T-helper 17 cell (primary cell): ENCODE measurements around the gene EDDM13. TPM values are rescaled to one million over a fixed set of nuclear protein-coding genes. Genes with fewer than 3 reads are reported as not detected.
"Not testable (repeated sequence)": the region's sequence is repeated elsewhere in the genome, so short reads cannot be mapped to it uniquely, and the experiment has no call there.

Experiments used
- ATAC-seq: fragments of 150-1000 bp; cut with Tn5 transposase; 2 replicates; pipeline ENCODE4 v1.10.0; 2021; ENCODE audit warnings: mild to moderate bottlenecking, moderate library complexity
- DNase-seq, 3 donors: peaks; one replicate each; pipeline versions ENCODE4 v3.0.0 to v3.0.0-alpha.2; 2020 to 2021
- H3K9me3 ChIP-seq: one replicate; pipeline ENCODE4 v1.7.0; 2013; ENCODE audit warnings: low read length, mild to moderate bottlenecking; ENCODE audit not compliant: control insufficient read depth, poor library complexity, severe bottlenecking
- H3K27ac Mint-ChIP-seq: one replicate; pipeline ENCODE4 v1.8.0; 2022; ENCODE audit warnings: mild to moderate bottlenecking, moderate library complexity, mixed read lengths
- H3K27me3 Mint-ChIP-seq: one replicate; pipeline ENCODE4 v1.8.0; 2022; ENCODE audit warnings: mixed read lengths
- H3K36me3 Mint-ChIP-seq: one replicate; pipeline ENCODE4 v1.8.0; 2022; ENCODE audit warnings: low read depth, mixed read lengths
- H3K4me1 Mint-ChIP-seq: one replicate; pipeline ENCODE4 v1.8.0; 2022; ENCODE audit warnings: mild to moderate bottlenecking, mixed read lengths
- H3K4me3 Mint-ChIP-seq: one replicate; pipeline ENCODE4 v1.8.0; 2022; ENCODE audit warnings: mild to moderate bottlenecking, moderate library complexity, mixed read lengths
- total RNA-seq, 4 donors: library from RNA in 2 of 4; stranded (reverse) in 2 of 4; gene quantifications; one replicate each; pipeline ENCODE4 v1.2.3 and lab custom pipeline; 2022 to 2026

EDDM13 gene
- total RNA-seq, 2 donors from 2014 or later = not detected

DNA sequence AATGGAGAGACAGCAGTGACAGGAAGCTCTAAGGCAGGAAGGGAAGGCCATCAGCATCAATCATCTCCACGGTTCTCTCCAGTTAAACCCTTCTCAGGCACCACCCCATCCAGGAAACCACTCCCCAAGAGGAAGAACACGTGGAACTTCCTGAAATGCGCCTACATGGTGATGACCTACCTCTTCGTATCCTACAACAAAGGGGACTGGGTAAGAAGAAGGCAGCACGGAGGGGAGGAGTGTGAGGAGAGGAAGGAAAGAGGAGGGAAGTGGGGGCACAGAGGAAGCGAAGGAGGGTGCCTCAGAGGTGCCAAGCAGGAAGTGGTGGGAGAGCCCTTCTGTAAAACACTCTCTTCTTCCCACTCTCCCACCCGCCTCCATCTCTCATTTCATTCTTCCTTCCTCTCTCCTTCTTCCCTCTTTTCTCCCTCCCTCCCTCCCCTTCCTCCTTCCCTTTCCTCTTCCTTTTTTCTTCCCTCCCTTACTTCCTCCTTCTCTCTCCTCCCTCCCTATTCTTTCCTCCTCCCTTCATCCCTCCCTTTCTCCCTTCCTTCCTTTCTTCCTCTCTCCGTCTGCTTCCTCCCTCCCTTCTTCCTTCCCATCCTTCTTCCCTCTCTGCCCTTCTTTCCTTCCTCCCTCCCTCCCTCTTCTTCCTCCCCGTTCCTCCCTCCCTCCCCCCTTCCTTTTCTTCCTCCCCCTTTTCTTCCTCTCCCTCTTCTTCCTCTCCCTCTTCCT, 29.5 kb downstream of the EDDM13 start:
- Mint-ChIP-seq H3K4me3 (peak overlapping the region; percentile 28), H3K36me3 (peaks cover 17% of the 10 kb centered on the region), H3K4me1 (peaks cover 24% of the 10 kb centered on the region), H3K27ac (peak overlapping the region; percentile 0), H3K27me3 (no peaks in the 10 kb centered on the region)
- ATAC-seq (no peak), DNase-seq (no peak)
- H3K9me3 ChIP-seq = no peaks in the 10 kb centered on the region

DNA sequence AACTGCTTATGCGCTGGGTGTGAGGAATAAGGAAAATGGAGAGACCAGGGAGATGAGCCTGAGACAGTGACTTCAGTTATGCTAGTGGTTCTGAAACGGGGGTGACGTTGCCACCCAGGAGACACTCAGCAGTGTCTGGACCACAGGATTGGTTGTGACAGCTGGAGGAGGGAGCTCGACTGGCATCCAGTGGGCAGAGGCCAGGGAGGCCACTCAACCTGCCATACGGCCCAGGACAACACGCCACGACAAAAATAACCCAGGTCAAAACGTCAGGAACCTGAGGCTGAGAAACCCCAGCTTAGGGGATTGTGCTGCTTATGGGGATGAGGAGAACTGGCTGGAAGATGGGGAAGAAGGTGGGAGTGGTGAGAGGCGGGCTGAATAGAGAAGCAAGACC, 31.7 kb downstream of the EDDM13 start:
- no peak overlapping the region for H3K4me3 Mint-ChIP-seq
- peak overlapping the region; percentile 17 for H3K27ac Mint-ChIP-seq
- H3K27me3 Mint-ChIP-seq = no peaks in the 10 kb centered on the region
- H3K36me3 Mint-ChIP-seq = peaks cover 17% of the 10 kb centered on the region
- peaks cover 27% of the 10 kb centered on the region for H3K4me1 Mint-ChIP-seq
- DNase-seq (no peak), ATAC-seq (no peak)
- no peaks in the 10 kb centered on the region for H3K9me3 ChIP-seq

DNA sequence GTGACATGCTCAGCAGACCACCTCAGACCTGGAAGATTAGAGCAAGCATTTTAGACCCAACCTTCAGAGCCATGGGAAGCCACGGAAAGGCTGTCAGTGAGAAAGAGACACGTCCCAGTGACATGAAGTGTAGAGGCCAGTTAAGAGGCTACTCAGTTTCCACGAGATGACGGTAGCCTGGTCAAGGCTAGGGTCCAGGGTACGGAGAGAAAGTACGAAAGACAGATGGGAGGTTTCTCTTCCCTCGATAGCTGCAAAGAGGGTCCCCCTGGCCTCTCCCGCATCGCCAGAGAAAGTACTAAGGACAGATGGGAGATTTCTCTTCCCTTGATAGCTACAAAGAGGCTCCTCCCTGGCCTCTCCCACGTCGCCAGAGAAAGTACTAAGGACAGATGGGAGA, 33.5 kb downstream of the EDDM13 start:
- no peak for DNase-seq
- Mint-ChIP-seq H3K27ac (no peak overlapping the region), H3K4me3 (no peak overlapping the region)

DNA sequence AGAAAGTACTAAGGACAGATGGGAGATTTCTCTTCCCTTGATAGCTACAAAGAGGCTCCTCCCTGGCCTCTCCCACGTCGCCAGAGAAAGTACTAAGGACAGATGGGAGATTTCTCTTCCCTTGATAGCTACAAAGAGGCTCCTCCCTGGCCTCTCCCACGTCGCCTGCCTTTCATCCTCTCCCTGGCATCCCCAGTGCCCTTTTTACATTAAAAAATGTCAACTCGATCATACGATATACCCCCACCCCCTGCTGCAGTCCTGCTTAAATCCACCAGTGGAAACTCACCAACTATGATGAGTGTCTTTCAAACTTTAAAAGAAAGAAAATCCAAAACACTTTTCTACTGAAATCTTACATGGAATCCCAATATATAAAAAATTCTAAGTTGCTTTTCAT, 34.5 kb downstream of the EDDM13 start:
- not testable (repeated sequence) for H3K27ac Mint-ChIP-seq, H3K27me3 Mint-ChIP-seq
- H3K36me3 Mint-ChIP-seq = peaks cover 17% of the 10 kb centered on the region

More for the DNA sequence above, 33.5 kb downstream of the EDDM13 start:
- ATAC-seq = no peak
- Mint-ChIP-seq H3K4me1 (peaks cover 28% of the 10 kb centered on the region), H3K27me3 (no peaks in the 10 kb centered on the region), H3K36me3 (peaks cover 17% of the 10 kb centered on the region)
- no peaks in the 10 kb centered on the region for H3K9me3 ChIP-seq

DNA sequence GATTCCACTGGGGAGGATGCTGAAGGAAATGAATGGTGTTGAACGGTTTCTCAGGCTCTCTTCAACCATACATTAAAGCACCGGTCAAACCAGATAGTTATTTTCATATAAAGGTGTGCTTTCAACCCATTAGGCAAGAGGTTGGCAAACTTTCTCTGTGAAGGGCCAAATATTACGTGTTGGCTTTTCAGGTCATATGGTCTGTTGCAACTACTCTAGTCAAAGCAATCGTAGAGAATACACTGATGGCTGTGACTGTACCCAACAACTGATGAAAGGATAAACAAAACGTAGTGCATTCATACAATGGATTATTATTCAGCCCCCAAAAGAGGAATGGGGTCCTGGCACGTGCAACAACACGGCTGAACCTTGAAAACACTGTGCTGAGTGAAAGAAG, 36.2 kb downstream of the EDDM13 start:
- H3K27ac Mint-ChIP-seq = no peak overlapping the region
- no peak for ATAC-seq
- H3K36me3 Mint-ChIP-seq = peaks cover 12% of the 10 kb centered on the region
- no peaks in the 10 kb centered on the region for H3K9me3 ChIP-seq
- H3K4me3 Mint-ChIP-seq = no peak overlapping the region
- H3K27me3 Mint-ChIP-seq = no peaks in the 10 kb centered on the region
- H3K4me1 Mint-ChIP-seq = peaks cover 21% of the 10 kb centered on the region
- no peak for DNase-seq

More for the DNA sequence above, 34.5 kb downstream of the EDDM13 start:
- DNase-seq, ATAC-seq, H3K9me3 ChIP-seq, H3K4me3 Mint-ChIP-seq: not testable (repeated sequence)
- peaks cover 21% of the 10 kb centered on the region for H3K4me1 Mint-ChIP-seq

DNA sequence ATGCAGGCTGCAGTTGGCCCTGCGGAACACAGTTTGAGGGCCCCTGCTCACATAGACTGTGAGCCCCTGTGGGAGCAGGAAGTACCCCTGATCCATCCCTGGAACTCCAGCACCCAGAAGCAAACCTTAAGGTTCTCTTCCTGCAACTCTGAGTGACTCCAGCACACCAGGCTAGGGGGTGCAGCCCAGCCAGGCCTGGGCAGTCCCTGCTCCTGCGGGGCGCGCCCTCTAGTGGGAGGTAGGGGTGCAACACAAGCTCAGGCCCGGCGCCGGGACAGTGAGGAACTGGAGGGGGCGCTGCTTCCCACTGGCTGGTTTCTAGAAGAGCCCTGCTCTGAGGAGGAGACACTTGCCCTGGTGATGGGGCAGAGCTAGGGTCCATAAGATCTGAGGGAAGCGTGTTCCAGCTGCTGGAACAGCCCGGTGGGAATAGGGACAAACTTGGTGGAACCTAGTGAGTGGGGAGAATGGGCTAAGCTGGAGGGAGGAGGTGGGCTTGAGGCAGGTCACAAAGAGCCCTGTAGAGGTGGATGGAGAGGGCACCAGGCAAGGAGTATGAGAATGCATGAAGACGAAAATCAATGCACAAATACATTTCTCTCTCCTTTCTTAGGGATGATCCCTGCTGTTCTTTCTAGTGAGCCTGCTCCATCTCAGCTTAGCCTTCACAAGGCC, 37.1 kb downstream of the EDDM13 start:
- Mint-ChIP-seq H3K4me1 (peaks cover 21% of the 10 kb centered on the region), H3K27me3 (no peaks in the 10 kb centered on the region), H3K36me3 (peaks cover 5% of the 10 kb centered on the region), H3K27ac (no peak overlapping the region), H3K4me3 (no peak overlapping the region)
- peak; percentile 22 to 52 (median 31) for DNase-seq
- peak; percentile 44 for ATAC-seq
- no peaks in the 10 kb centered on the region for H3K9me3 ChIP-seq

DNA sequence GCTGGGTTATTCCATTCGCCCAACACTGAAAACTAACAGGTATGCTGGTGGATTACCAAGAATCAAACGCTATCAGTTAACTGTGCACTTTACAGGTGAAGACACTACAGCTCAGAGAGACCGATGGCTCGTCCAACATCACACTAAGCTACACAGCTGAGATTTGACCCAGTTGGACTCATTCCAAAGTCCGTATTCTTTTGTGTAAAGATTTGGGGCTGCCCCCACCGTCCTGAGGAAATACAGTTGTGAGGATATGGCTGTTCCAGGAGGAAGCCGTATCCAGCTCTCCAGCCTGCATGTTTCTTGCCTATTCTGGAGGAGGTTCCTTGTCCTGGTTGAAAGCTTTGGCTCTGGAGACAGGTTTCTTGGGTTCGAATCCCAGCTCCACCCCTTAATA, 37.9 kb downstream of the EDDM13 start:
- no peak overlapping the region for H3K4me3 Mint-ChIP-seq
- no peaks in the 10 kb centered on the region for H3K9me3 ChIP-seq
- ATAC-seq (no peak), DNase-seq (no peak)
- peaks cover under 1% of the 10 kb centered on the region for H3K36me3 Mint-ChIP-seq
- H3K27me3 Mint-ChIP-seq = no peaks in the 10 kb centered on the region
- H3K27ac Mint-ChIP-seq = no peak overlapping the region
- H3K4me1 Mint-ChIP-seq = peaks cover 18% of the 10 kb centered on the region

DNA sequence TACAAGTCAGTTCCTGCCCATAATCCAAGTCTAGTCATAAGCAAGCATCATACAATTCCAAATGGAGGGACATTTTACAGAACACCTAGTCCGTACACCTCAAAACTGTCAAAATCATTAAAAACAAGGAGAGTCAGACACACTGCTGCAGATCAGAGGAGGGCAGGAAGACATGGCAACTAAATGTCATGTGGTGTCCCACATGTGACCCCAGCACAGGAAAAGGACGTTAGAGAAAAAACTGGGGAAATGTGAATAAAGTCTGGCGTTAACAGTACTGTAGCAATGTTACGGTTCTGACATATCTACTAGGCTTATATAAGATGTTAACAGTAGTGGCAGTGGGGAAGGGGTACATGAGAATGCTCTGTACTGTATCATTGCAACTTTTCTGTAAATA, 39.8 kb downstream of the EDDM13 start:
- Mint-ChIP-seq H3K4me3 (peak overlapping the region; percentile 12), H3K36me3 (no peaks in the 10 kb centered on the region), H3K27ac (no peak overlapping the region), H3K4me1 (peaks cover 18% of the 10 kb centered on the region), H3K27me3 (no peaks in the 10 kb centered on the region)
- no peaks in the 10 kb centered on the region for H3K9me3 ChIP-seq
- DNase-seq = no peak
- no peak for ATAC-seq

DNA sequence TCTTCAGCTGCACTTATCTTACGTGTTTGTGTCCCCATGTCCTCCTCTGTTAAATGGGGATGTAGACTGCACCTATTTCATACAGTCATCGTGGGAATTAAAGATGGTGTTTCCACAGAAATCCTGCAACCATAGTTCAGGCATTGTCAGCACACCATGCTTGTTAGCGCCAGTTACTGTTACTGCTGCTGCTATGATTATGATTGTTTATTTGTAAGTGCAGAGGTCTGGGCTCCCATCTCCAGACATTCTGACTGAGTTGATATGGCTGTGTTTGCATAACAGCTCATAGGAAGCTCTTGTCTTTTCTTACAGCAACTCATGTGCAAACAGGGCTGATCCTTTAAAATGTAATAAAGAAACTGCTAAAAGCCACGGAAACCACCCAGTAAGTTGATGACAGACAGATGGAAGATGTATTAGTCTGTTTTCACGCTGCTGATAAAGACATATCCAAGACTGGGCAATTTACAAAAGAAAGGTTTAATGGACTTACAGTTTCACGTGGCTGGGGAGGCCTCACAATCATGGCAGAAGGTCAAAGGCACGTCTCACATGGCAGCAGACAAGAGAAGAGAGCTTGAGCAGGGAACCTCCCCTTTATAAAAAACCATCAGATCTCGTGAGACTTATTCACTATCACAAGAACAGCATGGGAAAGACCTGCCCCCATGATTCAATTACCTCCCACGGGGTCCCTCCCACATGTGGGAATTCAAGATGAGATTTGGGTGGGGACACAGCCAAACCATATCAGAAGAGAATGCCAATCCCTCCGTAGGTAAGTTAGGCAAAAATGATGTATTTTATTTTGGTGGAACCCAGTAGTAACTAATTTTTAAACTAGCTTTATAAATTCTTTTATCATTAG, 40.5 kb downstream of the EDDM13 start:
- H3K9me3 ChIP-seq = no peaks in the 10 kb centered on the region
- DNase-seq (no peak), ATAC-seq (no peak)
- H3K36me3 Mint-ChIP-seq = no peaks in the 10 kb centered on the region
- peak overlapping the region; percentile 97 for H3K27ac Mint-ChIP-seq
- H3K4me3 Mint-ChIP-seq = peak overlapping the region; percentile 93
- H3K4me1 Mint-ChIP-seq = peaks cover 18% of the 10 kb centered on the region
- H3K27me3 Mint-ChIP-seq = no peaks in the 10 kb centered on the region

DNA sequence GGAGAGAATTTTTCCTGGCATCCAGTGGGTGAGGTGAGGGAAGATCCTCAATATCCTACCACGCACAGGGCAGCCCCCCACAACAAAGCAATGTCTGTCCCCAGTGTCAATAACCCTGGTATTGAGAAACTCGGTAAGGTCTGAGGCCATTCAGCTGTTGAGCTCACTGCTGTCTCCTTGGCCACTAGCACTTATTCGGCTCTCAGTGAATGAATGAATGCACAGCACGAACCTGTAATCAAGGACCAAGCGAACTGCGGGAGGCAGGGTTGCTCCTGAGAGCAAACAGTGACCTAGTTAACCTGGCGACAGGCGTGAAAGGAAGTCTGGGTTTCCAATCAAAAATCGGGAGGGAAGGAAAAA, 41.5 kb downstream of the EDDM13 start:
- Mint-ChIP-seq H3K4me1 (peaks cover 17% of the 10 kb centered on the region), H3K36me3 (no peaks in the 10 kb centered on the region), H3K4me3 (peak overlapping the region; percentile 93), H3K27me3 (no peaks in the 10 kb centered on the region), H3K27ac (peak overlapping the region; percentile 97)
- DNase-seq (no peak), ATAC-seq (no peak)
- H3K9me3 ChIP-seq = no peaks in the 10 kb centered on the region

DNA sequence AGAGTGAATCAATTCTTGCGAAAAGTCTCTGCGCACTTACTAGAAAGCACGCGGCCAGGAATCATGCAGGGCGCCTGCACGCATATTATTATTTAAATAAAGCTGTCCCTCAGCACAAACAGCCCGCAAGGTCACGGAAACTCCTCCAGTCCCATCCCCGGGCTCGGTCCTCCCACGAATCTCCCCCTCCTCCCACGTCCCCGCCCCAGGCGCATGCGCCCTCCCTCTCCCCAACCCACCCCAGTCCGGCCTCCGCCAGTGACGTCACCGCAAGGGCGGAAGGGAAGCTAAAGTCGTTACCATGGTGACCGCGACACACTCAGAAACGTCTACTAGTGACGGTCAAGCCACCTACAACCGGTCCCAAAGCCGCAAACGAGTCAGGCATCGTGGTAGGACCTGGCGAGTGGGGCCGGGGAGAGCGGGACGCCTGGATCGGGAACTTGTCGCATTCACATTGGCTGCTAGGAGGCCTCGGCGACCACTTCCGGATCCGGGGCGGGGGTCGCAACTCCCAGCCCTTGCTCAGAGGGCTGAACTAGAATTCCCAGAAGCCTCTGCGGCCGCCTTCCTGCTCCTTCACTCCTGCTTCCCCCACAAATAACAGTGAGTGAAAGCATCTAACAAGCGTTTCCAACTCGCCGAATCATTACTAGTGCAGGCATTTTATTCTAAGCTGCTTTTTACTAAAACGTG, 42.0 kb downstream of the EDDM13 start, which contains the start of gene ZSCAN5A:
Gene ZSCAN5A (minus strand): TSS at position 459 of the 696 bp plus-strand sequence. CDS start 89,793 bp downstream, outside the sequence.
- H3K4me1 Mint-ChIP-seq = peaks cover 15% of the 10 kb centered on the region
- H3K9me3 ChIP-seq = no peaks in the 10 kb centered on the region
- no peaks in the 10 kb centered on the region for H3K36me3 Mint-ChIP-seq
- H3K4me3 Mint-ChIP-seq = peak within 1 kb of the TSS; percentile 93
- H3K27me3 Mint-ChIP-seq = no peaks in the 10 kb centered on the region
- peak; percentile 94 to 96 (median 96) for DNase-seq
- ATAC-seq = peak; percentile 83
- peak within 1 kb of the TSS; percentile 97 for H3K27ac Mint-ChIP-seq

DNA sequence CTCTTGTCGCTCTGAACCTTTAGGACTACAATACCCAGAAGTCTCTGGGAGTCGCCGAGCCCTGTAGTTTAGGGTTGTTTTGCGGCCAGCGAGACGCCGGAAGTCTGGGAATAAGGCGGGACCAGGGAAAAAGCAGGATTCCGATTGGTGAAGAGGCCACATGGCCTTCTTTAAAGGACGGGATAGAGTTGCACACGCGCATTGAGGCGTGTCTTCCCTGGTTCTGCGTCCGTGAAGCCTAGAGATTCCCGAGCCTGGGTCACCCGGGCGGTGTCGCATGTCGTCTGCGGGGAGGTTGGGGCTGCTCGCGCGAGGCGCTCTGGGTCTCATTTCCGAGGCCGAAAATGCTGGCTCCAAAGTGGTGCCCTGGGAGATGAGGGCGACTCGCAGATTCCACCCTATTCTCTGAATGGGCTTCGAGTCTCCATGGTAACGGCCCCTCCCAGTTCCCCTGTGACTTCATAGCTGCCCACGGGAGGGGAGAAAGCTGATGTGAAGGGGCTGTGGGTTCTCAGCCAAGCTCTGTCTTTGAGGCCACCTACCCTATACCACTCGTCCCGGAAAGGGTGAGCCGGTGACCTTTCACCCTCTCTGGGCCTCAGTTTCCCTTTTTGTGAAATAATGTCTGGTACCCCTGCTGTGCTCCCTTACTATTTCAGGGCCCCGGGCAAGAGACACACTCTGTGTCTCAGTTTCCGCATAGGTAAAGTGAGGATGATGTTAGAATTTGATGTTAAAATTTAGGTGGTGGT, 42.7 kb downstream of the EDDM13 start:
- Mint-ChIP-seq H3K27ac (peak overlapping the region; percentile 97), H3K4me1 (peaks cover 13% of the 10 kb centered on the region), H3K27me3 (peaks cover 6% of the 10 kb centered on the region), H3K4me3 (peak overlapping the region; percentile 93), H3K36me3 (no peaks in the 10 kb centered on the region)
- DNase-seq = peak; percentile 70 to 85 (median 79)
- ATAC-seq = peak; percentile 83
- H3K9me3 ChIP-seq = no peaks in the 10 kb centered on the region
